ENCODE measurements around the gene IGFBP4.

DNA sequence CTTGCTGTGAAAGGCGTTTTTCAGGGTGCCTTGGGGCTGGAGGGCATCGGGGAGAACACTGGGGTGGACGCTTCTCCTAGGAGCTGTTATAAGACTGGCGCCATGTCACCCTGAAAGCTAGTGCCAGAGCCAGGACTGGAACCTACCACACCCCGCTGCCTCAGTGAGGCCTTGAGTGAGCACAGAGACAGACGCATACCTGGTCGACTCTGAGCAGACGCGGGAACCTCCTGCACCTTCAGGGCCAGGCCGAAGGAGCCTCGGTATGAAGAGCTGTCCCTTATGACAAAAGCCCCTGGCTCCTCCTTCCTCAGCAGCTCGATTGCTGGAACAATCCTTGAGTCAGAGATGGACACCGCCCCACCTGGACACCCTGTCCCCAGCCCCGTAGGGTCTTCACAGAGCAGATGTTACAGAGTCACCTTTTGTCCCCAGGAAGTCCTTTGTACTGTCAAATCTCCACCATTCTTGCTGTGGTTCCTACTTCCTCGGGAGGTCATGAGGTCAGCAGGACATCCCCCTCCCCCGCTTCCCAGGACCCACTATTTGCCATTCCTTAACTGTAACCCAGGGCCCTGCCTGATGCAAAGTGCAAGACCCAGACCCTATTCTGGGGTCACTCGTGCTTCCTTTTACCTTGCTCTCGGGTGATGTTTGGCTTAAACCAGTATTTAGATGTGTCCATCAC is 41.2 kb downstream of the IGFBP4 start:
- TF ChIP-seq POLR2AphosphoS5 (IDR thresholded peaks at IDR 0.05; ENCODE audit: low read depth, low read length), result no peak
- no peak for TF ChIP-seq POLR2A (IDR thresholded peaks at IDR 0.05; ENCODE audit: low read depth, low read length)
- no peak for TF ChIP-seq TAF1 (IDR thresholded peaks at IDR 0.05; ENCODE audit: low read depth, low read length)
- no peak for TF ChIP-seq PAX5 (IDR thresholded peaks at IDR 0.05; ENCODE audit: insufficient read depth, low read length, severe bottlenecking)

All from GM12891 (cell line).